HG03571 (cell line): ENCODE results near the gene SENP1.

ENCODE experiments used
- ATAC-seq: cut with Tn5 transposase; IDR thresholded peaks from one replicate; pipeline ENCODE4 v1.9.1; 2021; ENCODE audit not compliant: unreplicated experiment

The SENP1 gene

DNA sequence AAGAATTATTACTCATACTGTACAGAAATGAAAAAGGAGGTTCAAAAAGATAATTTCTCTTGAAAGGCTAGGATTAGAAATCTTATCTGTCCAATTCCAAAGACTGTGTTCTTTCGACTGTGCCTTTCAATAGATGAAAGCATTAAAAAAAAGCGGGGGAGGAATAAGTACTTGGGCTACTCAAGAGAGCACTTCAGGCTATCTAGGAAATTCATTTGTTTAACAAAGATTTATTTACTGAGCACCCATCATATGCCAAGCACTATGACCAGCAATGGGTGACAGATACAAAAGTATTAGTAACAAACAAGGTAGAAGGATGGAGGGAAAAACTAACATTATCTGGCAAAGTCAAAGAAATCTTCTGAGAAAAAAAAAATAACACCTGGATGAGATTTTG, 37.4 kb downstream of the SENP1 start:
- ATAC-seq = no peak

DNA sequence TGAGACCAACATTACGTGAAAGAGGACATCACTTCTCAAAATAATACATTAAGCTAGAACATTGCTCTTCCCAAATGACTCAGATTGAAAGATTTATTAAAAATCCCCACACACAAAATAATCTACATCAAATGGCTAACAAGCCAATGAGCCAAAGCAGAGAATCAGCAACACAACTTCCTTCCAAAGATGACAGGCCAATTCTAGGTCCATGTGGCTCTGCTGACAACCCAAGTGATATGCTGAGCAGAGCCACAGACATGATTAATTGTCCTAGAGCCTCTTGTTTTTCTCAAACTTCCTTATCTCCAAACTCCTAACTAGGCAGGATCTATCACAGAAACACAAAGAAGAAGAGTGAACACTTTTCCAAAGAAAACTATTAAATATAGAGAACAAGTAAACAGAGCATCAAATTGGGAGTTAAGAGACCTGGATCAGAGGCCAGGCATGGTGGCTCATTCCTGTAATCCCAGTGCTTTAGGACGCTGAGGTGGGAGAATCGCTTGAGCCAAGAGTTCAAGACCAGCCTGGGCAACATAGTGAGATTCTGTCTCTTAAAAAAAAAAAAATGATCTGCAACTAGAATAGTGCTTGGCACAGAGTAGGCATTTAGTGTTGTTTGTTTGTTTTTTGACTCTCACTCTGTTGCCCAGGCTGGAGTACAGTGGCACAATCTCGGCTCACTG, 38.5 kb downstream of the SENP1 start:
- ATAC-seq = no peak

DNA sequence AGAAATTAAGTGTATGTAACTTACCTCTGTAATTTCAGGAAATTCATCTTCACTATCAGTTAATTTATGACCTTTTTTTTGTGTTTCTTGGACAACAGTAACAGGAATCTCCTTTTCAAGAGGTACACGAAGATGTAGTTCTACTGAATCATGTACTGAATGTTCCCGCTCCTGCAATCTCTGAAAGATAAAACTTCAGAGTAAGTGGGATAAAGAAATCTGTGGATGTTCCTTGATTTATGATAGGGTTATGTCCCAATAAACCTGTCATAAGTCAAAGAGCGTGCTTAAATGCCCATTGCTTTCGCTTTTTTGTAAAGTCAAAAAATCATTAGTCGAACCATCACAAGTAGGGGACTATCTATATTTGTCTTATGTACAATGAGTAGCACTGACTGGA, 40.8 kb downstream of the SENP1 start:
- no peak for ATAC-seq

DNA sequence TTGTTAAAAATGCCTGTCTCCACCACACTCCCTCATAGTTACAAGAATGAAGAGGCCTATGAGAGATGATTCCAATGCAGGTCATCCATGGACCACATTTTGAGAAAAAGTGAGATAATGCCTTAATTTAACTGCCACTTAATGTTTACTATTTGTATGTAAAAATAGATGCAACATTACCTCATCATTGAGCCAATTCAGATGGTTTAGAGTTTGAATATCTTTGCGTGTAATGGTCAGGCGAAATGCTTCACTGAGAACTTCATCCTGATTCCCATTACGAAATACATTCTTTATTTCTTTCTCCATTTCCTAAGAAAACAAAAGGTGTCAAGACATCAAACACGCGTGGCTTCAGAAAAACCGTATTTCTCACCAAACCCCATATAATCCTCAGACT, 42.3 kb downstream of the SENP1 start:
- ATAC-seq = no peak

DNA sequence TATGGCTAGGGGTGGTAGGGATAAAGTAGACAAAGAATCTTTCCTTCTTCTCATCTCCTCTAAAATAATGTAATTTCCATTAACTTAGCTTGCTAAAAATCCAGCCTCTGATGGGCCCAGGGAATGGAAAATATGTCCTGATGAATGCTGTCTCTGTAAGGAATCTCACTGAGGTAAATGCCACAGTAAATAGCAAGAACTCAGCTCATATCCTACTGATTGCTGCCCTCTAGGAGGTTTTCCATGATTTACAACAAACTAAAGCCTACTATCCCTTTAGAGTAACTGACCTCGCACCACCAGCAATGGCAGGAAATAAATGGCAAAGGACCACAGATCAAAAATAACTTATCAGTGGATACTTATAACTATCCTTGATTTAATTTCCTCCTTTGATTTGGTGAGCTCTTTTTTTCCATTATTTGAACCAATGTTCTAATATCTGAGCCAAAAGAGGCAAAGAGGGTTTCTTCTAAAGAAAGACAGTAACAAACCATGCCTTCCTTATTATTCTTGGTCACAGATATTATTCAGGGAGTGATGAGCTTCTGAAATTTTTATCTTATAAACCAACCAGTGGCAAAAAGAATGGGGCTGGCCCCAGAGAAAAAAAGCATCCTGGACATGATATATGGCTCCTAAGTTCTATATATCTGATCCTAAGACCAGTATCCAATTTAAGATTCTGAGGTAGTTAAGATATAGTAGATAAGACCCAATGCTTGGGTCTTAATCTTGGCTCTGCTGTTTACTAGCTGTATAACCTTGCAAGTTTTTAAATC, 43.8 kb downstream of the SENP1 start:
- no peak for ATAC-seq

DNA sequence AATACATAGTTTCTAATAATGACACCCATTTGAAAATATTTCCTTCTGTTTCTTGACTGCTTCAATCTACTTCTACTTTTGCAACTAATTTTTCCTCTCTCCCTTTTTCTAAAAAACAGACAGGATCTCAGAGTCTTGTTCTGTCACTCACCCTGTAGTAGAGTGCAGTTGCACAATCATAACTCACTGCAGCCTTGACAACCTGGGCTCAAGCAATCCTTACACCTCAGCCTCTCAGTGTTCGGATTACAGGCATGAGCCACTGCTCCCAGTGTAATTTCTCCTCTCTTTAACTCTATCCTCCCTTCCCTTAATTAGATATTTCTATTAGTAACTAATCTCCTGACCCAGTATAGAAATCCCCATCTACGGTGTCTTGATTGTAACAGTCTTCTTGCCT, 45.4 kb downstream of the SENP1 start:
- no peak for ATAC-seq

DNA sequence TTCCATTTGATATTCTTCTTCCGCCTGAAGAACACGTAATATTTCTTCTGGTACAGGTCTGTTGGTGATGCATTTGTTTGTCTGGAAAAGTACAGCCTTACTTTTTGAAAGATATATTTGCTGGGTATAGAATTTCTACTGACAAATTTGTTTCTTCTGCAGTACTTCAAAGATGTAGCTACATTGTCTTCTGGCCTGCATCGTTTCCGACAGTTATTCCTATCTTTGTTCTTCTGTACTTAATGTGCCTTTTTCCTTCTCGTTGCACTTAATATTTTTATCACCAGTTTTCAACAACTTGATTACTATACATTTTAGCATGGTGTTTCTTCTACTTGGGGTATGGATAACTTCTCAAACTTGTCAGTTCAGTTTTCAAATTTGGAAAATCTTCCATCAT, 47.1 kb downstream of the SENP1 start:
- ATAC-seq = no peak

DNA sequence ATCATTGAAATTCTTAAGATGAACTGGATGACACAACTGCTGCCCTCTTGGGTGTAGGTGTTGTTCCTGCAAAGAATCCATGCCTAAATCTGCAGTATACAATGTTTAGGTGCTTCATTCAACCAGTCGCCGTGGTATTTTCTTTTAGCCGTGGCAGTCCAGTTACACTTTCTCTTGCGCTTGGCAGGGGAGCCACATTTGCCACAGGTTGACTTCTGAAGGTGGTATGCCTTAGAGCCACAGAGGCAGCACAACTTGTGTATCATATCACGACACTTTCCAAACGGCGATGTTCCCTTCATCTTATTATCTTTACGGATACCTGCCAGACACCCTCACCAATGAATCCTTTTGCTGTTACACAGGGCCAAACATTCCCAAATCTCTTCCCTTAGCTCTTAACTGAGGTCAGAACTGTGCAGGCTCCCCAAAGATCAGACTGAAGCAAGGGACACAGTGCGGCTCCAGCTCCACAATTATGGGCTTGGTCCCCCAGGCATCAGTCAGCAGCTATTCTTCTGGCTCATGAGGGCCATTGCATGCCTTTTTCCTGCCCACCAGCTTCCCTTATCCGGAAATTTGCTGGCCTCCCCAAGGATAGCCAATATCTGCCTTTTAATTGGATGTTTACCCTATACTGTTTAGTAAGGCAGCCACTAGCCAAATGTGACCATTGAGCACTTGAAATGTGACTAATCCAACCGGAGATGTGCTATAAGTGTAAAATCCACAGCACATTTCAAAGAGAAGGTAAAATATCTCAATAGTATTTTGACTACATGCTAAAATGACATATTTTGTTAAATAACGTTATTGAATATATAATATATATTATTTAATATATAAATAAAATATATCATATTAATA, 50.7 kb downstream of the SENP1 start:
- no peak for ATAC-seq

DNA sequence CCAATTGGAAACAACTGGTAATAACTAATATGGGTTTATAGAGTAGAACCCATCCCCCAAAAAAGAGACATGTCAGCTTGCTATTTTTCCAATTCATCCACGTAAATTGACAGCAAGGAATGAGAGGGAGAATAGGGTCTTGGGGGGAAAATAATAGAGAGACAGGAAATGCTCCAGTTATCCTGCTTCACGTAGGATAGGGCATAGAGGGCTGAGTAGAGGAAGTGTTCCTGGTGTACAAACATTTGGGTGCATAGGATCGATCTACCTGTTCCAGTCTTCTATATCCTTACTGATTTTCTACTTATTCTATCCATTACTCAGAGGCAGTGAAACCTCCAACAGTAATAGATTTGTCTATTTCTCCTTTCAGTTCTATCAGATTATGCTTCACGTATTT, 52.0 kb downstream of the SENP1 start:
- ATAC-seq = no peak

DNA sequence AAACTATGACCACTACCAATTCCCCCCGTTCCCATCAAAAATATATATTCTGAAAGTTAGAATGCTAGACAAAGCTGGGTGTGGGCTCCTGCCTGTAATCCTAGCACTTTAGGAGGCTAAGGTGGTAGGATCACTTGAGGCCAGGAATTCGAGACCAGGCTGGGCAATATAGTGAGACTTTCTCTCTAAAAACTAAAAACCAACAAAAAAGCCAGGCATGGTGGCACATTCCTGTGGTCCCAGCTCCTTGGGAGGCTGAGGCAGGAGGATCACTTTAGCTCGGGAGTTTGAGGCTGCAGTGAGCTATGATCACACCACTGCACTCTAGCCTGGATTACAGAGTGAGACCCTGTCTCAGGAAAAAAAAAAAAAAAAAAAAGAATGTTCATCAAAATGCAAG, 52.8 kb downstream of the SENP1 start:
- no peak for ATAC-seq

DNA sequence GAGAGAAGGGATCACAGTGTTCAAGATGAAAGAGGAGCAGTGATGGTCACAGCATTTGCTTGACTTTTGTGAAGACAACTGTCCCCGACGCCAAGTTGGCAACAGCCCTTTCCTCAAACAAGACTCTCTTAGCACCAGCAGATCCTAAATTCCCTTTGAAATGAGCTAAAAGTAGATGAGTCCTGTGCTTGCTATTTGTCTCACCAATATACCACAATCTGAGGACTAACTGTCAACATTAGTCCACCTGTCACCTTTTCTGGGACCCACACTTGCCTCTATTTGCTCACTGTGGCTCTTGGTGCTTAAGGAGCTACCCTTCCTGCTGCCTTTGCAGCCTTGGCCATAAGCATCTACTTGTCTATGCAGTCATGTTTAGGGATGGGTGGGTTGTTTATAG, 54.2 kb downstream of the SENP1 start:
- no peak for ATAC-seq

DNA sequence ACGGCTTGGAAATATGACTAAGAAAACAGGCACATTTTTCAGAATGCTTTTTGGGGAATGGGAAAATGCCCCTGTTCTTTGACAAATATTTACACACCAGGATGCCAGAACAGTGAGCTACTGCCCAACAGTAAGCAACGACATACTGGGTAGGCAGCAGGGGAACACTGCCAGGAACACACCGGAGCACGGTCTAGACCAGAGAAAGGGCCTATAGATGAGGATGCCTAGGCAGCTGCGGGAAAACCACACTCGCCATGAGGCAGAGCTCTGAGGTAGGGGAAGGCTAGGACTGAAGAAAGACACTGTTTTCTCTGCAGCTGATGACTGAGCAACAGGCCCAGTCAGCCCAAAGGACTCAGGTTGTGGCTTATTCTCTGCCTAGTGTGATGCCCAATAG, 55.7 kb downstream of the SENP1 start:
- ATAC-seq = no peak

DNA sequence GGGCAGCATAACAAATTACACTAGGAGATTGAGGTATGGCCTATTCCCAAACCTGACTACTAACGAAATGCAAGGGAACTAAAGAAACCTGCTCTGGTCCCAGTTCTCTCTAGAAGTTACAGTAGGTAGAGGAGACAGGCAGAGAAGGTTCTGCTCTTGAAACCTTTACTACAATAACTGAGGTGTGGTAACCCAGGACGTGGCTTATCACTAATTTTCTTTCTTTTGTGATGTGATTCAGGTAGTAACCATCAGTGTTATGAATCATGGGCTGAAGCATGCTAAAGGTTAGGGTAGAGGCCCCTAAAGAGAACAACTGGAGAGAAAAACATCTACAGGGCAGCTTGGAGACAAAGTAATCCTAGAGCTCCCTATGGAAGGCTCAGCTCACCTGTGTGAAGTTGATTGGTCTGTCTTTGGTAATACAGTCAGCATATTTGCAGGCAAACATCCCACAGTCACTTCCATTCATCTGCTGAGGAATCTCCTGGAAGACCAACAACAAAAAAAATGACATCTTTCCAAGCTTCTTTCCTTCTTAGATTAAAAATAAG, 59.8 kb downstream of the SENP1 start:
- ATAC-seq = no peak

DNA sequence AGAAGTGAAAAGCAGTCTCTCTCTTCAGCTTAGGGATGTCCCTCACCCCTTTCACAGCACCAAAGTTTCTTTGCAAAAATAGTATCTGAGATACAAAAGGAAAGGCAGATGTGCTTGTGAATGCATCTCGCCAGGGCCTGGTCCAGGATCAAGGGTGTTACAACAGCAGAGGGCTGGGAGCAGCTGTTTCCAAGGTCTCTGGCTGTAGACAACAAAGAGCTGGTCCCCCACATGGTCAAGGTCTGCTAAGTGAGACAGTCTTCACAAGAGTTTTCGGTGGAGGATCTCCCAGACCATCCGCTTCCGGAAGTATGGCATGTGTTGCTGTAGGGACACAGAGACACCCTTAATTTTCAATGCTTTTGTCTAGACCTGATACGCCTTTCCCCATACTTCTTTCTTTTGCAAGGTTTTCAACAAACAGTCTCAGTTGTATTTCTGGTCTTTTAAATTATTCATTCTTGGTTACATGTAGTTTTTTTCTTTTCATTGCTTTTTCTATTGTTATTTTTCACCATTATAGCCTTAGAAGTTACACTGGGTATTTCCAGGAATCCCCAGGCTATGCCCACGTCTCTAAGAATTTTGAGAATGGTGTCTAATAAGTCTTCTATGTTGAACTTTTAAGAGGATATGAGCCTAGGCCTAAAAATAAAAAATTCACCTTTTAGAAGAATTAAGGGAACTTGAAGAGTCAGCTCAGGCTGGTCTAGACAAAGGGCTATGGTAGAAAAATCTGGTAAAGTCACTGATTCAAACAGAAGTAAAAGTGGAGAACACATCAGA, 60.6 kb downstream of the SENP1 start:
- no peak for ATAC-seq

DNA sequence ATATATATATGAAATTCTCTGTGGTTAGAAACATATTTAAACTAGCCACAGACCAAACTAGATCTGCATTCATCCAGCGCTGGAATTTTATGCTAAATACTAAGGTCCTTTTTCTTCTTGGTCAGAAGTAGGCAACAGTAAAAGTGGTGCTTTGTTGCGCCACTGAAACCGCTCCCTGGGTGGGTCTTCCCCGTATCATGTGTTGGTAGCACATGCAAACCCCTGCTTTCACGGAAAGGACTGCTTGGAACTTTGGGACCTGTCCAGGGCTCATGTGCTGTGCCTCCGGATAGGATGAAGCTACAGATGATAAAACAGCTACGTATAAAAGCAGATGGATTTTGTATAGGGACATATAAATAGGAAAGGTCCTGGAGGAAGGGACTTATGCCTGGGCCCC, 61.5 kb downstream of the SENP1 start:
- ATAC-seq = no peak

DNA sequence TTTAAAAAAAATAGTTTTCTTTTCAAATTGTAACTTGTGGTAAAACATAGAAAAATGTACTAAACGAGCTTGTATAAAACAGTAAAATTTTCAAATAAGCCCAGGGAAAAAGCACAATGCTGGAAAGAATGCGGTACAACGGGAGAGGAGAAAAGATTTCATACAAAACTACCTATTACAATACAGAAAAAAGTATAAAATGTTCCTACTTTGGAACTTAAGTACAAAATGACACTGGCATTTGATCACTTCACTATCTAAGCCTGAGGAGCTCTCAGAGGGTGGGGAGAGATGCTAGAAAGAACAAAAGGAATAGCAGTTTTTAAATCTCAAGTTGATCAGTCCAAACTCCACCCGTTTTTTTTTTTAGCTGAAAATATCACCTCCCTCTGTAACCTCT, 62.1 kb downstream of the SENP1 start:
- no peak for ATAC-seq

DNA sequence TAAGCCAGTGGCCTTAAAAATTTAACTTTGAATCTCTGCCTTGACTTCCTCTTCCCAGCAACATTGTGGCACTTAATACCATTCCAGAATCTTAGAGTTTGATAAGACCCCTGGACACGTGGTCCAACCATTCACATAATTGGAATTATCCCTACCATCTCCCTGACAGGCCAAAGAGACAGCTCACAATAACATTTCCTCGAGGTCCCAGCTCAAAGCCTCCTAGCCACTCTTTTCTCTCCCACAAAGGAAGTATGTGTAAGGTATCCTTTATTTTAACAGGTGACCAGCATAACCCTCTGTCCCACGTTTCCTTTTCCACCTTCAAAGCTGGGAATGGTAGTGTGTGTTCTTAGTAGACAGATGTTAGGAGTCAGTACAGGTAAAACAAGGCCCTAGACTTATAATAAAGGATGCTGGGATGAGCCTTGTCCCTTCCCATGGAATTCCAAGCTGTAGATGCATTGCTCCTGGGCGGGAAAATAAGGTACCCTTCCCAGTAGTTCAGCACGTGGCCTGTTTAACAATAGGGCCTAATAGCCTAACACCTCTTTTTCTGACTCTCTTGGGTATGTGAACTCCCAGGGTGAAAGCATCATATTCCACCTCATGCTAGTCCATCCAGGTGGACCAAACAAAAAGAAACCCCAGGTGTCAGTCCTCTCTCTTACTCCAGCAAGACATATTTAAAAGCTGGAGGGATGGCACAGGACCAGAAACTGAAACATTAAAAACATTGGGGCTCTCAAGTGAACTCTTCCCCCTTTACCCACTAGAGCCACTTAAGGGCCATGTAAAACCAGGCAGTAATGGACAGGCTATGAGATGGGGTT, 64.1 kb downstream of the SENP1 start:
- ATAC-seq = no peak

DNA sequence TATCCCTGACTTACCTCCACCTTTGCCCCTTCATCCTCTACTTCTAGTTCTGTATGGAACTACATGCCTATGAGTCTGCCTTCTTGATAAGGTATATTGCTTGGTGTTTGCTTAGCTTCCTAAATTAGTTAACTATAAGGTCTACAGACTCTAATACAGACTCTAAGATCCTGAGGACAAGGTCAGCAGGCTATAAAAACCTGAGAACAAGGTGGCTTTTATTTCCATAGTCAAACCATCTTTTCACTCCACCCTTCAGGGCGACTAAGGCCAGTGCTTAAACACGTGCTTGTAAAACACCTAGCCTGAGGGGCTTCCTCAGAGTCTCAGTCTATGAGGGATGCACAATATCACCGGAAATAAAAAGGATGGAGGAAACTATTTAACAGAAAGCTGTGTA, 65.5 kb downstream of the SENP1 start:
- no peak for ATAC-seq

DNA sequence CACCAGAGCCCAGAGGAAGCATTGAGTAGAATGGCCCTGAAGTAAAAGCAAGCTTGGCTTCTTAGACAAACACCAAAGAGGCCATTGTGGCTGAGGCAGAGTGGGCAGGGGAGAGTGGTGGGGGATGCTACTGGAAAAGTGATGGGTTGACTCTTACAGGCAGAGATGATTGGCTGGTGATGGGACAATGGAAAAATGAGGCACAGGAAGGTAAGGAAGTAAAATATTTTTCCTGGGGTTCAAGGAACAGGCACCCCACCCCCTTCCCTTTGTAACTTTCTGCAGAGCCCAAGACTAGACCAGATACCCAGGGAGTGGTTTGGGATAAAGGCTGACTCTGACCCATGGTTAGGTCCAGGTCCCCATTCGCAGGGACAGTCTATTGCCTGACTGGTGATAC, 66.7 kb downstream of the SENP1 start:
- no peak for ATAC-seq

DNA sequence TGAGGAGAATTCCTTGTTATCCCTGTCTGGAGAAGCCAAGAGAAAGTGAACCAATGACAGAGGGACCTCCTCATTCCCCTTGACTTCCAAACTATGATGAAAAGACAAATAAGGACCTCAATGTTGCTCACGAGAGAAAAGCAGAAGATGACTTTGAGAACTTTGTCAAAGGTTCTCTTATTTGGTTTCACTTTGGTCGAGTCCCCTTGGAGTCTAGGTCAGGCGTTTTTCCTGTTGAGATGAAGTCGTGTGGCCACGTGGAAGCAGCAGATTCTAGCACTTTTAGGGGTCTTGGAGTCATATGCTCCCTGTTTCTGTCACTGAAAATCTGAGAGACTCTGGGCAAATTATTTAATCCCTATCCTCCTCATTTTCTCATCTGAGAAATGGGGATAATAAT, 67.8 kb downstream of the SENP1 start:
- no peak for ATAC-seq
